ENCODE data around the gene CFL2. TPM values are rescaled to one million over a fixed set of nuclear protein-coding genes. Genes with fewer than 3 reads are reported as not detected.

Gene CFL2
- total and polyA plus RNA-seq, 2 of the 13 experiments (the other 11 are each of a cell fraction or from before 2014, with no cell fraction given), result 114 to 158 TPM

GRCh38 chr14:34714320-34715126 is at the start of gene CFL2 (continued):
- TF ChIP-seq PATZ1 (CRISPR knock-in tag; IDR thresholded peaks at IDR 0.05) (peak; percentile 94), ATF1 (CRISPR knock-in tag; IDR thresholded peaks at IDR 0.05) (no peak), YY1 (IDR thresholded peaks at IDR 0.05; ENCODE audit: insufficient read depth, insufficient replicate concordance, low read depth, low read length) (peak; percentile 94), ZNF235 (CRISPR knock-in tag; IDR thresholded peaks at IDR 0.05; ENCODE audit: borderline replicate concordance) (peak; percentile 95), FOXK1 (CRISPR knock-in tag; IDR thresholded peaks at IDR 0.05; ENCODE audit: borderline replicate concordance, low read depth) (no peak; the same call in none of the 2 replicates), FOXP4 (CRISPR knock-in tag; IDR thresholded peaks at IDR 0.05) (peak; percentile 39; the same call in 1 of the 2 replicates), CEBPG (CRISPR knock-in tag; IDR thresholded peaks at IDR 0.05) (no peak; the same call in 1 of the 2 replicates), ARID3A (IDR thresholded peaks at IDR 0.05; ENCODE audit: low read depth, low read length) (peak; percentile 7; the same call in 1 of the 2 replicates), ZNF280D (CRISPR knock-in tag; IDR thresholded peaks at IDR 0.05) (no peak; the same call in 1 of the 2 replicates), RORA (CRISPR knock-in tag; IDR thresholded peaks at IDR 0.05) (no peak), SOX5 (CRISPR knock-in tag; IDR thresholded peaks at IDR 0.05; ENCODE audit: borderline replicate concordance) (peak; percentile 61; the same call in 1 of the 2 replicates), ZNF292 (CRISPR knock-in tag; IDR thresholded peaks at IDR 0.05; ENCODE audit: borderline replicate concordance, low read depth) (peak; percentile 96)

All from HepG2 (cell line).